HG02642 (cell line): Measurements from ENCODE around the gene PRR4.

Source experiments
- ATAC-seq: cut with Tn5 transposase; IDR thresholded peaks from one replicate; pipeline ENCODE4 v1.9.1; 2021; ENCODE audit warnings: mild to moderate bottlenecking; ENCODE audit not compliant: unreplicated experiment, poor library complexity

PRR4 gene

GRCh38 chr12:10849425-10849878 lies at the start of gene PRR4:
Gene PRR4, minus strand, starts transcription at chr12:10849475. Its CDS starts 38 bp downstream, at chr12:10849437.
- ATAC-seq = no peak

- no peak for ATAC-seq
Observed at GRCh38 chr12:10896854-10897253, 47.6 kb upstream of the PRR4 start.

GRCh38 chr12:10891937-10892336 lies 42.7 kb upstream of the PRR4 start:
- no peak for ATAC-seq

- no peak for ATAC-seq
Observed at GRCh38 chr12:10889226-10889625, 40.0 kb upstream of the PRR4 start.

GRCh38 chr12:10884086-10884725 lies 34.9 kb upstream of the PRR4 start, which contains the start of gene PRH1:
Gene PRH1, minus strand, starts transcription at chr12:10884255. Its CDS starts 38 bp downstream, at chr12:10884217.
- ATAC-seq = no peak

GRCh38 chr12:10873378-10873777 lies 24.1 kb upstream of the PRR4 start:
- ATAC-seq = no peak

- ATAC-seq = no peak
Observed at GRCh38 chr12:10867381-10867780, 18.1 kb upstream of the PRR4 start.

GRCh38 chr12:10863512-10864218 lies 14.4 kb upstream of the PRR4 start:
- ATAC-seq = no peak

- no peak for ATAC-seq
Observed at GRCh38 chr12:10861366-10861765, 12.1 kb upstream of the PRR4 start.

GRCh38 chr12:10855807-10856206 lies 6.5 kb upstream of the PRR4 start:
- ATAC-seq = no peak

- ATAC-seq = no peak
Observed at GRCh38 chr12:10853776-10854175, 4.5 kb upstream of the PRR4 start.

GRCh38 chr12:10851243-10851858 lies 2.1 kb upstream of the PRR4 start:
- ATAC-seq = no peak

GRCh38 chr12:10847744-10848143 lies 1.5 kb downstream of the PRR4 start:
- ATAC-seq = no peak

GRCh38 chr12:10842862-10843261 lies 6.4 kb downstream of the PRR4 start:
- ATAC-seq = no peak

GRCh38 chr12:10838461-10838860 lies 10.8 kb downstream of the PRR4 start:
- ATAC-seq = no peak

- no peak for ATAC-seq
Observed at GRCh38 chr12:10829994-10830393, 19.3 kb downstream of the PRR4 start.

GRCh38 chr12:10826258-10826657 lies 23.0 kb downstream of the PRR4 start, which contains the start of gene TAS2R10:
Gene TAS2R10, minus strand, starts transcription at chr12:10826358. Its CDS starts 89 bp downstream, at chr12:10826269.
- no peak for ATAC-seq

- ATAC-seq = no peak
Observed at GRCh38 chr12:10824957-10825356, 24.3 kb downstream of the PRR4 start.

GRCh38 chr12:10811883-10812536 lies 37.3 kb downstream of the PRR4 start:
- ATAC-seq = no peak

GRCh38 chr12:10810068-10810467 lies 39.2 kb downstream of the PRR4 start, which contains the start of gene TAS2R9:
Gene TAS2R9, minus strand, starts transcription at chr12:10810168. Its CDS starts 93 bp downstream, at chr12:10810075.
- no peak for ATAC-seq

GRCh38 chr12:10807186-10807585 lies 42.1 kb downstream of the PRR4 start, which contains the start of gene TAS2R8:
Gene TAS2R8, minus strand, starts transcription at chr12:10807286. Its CDS starts 306 bp downstream, at chr12:10806980.
- no peak for ATAC-seq
